ENCODE measurements around the gene TGFBR3. TPM values are rescaled to one million over a fixed set of nuclear protein-coding genes. Genes with fewer than 3 reads are reported as not detected.

Gene TGFBR3
- total RNA-seq, 4 donors from 2014 or later, result 32.9 to 138 (median 58.8) TPM

GRCh38 chr1:91687452-91687851, 198.5 kb downstream of the TGFBR3 start:
- 57 to 98% methylated on average over 1 of the region's 1 CpG for WGBS, 2 donors (ENCODE audit: low coverage in 1 of 2)
- in situ Hi-C loops (cut with MboI; ENCODE audit: low pct_ligation_motif_present in 1 of 4, low pct_unique_long_range_greater_than_20kb in 1 of 4, low sequenced_read_pairs in 3 of 4), result loop anchor here in 1 of 4 donors (10.0 kb wide), 1 partner anchor 163 kb away; no protein-coding TSS in a partner anchor
- H3K27ac ChIP-seq, result peak overlapping the region in 1 of 4 donors; percentile 20

DNA sequence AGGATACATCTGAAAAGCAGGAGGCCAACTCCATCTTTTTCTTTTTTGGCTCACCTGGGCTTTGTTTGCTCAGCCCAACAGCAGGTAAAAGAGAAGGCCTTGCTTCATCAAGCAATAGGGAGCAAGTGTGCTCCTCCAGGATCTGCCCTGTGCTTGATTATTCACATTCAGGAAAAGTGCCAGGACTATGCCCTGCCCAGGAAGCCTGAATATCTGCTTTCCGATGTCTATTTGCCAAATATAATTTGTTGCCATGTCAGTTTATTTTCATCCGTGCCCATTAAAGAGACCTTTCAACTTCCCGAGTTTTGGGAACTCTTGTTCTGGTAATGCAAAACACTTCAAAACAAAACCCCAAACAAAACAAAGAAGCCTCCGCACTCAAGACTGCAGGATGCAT, 200.0 kb downstream of the TGFBR3 start:
- Histone ChIP-seq H3K27ac (peak overlapping the region; percentile 5 to 41 (median 22)), H3K27me3 (no peaks in the 10 kb centered on the region), H3K4me3 (no peak overlapping the region), H3K36me3 (no peaks in the 10 kb centered on the region), H3K9me3 (no peaks in the 10 kb centered on the region), H3K4me1 (peaks cover 6 to 68% (median 32%) of the 10 kb centered on the region in 4 donors)
- intact Hi-C loops (cut with DNase I; ENCODE audit: low total_unique reads) (no loop called here), in situ Hi-C loops (cut with MboI; ENCODE audit: low pct_ligation_motif_present in 1 of 4, low pct_unique_long_range_greater_than_20kb in 1 of 4, low sequenced_read_pairs in 3 of 4) (loop anchor here in 1 of 4 donors (10.0 kb wide), 1 partner anchor 161 kb away; no protein-coding TSS in a partner anchor)
- TF ChIP-seq POLR2AphosphoS5 (IDR thresholded peaks at IDR 0.05), result peak in 1 of 3 donors; percentile 51
- TF ChIP-seq EP300 (IDR thresholded peaks at IDR 0.05; ENCODE audit: low read depth), result no peak
- WGBS, 2 donors (ENCODE audit: low coverage in 1 of 2), result 47% methylated on average over 3 to 4 of the region's 4 CpGs
- no peak for DNase-seq

More at GRCh38 chr1:91687452-91687851, 198.5 kb downstream of the TGFBR3 start:
- no peaks in the 10 kb centered on the region for H3K9me3 ChIP-seq
- no peaks in the 10 kb centered on the region for H3K27me3 ChIP-seq
- no peaks in the 10 kb centered on the region for H3K36me3 ChIP-seq
- TF ChIP-seq POLR2AphosphoS5 (IDR thresholded peaks at IDR 0.05) (no peak), POLR2A (IDR thresholded peaks at IDR 0.05) (no peak), EP300 (IDR thresholded peaks at IDR 0.05; ENCODE audit: low read depth) (no peak), CTCF (IDR thresholded peaks at IDR 0.05) (no peak)
- H3K4me1 ChIP-seq, result peaks cover 6 to 68% (median 32%) of the 10 kb centered on the region in 4 donors
- intact Hi-C loops (cut with DNase I; ENCODE audit: low total_unique reads), result no loop called here
- DNase-seq, result no peak
- H3K4me3 ChIP-seq, result no peak overlapping the region

DNA sequence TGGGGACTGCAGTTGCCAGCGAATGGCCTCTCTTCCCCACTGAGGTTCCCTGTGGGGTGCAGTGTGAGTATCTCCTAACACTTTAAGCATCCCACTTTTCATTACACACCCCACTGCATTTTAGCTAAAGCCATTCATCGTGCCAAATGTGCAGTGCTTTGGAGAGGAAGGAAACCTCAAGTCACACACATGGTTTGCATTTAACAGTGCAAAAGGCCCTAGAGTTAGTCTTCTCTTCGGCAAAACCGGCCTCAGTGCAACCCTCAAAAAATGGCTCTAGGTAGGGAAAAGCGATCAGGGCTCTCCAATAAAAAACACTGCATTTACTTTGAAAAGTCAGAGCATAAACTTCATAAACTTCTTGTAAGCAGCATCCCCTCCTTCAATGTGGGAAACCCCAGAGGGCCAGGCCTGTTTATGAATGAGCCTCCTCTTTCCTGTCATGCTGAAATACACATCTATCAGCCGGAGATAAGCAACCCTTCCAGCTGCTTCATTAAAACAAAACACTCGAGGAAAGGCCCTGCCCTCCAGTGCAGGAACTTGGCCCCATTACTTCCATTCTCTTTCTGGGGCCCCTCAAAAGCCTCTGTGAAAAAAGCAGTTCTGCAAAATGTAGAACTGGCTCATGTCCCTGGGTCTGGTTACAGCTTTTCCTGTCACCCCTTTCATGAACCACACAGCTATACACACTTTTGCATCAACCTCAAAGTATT, 201.3 kb downstream of the TGFBR3 start:
- Histone ChIP-seq H3K4me3 (no peak overlapping the region), H3K36me3 (no peaks in the 10 kb centered on the region), H3K27ac (peak overlapping the region; percentile 0 to 41 (median 18)), H3K9me3 (no peaks in the 10 kb centered on the region), H3K4me1 (peaks cover 6 to 55% (median 22%) of the 10 kb centered on the region in 4 donors), H3K27me3 (no peaks in the 10 kb centered on the region)
- intact Hi-C loops (cut with DNase I; ENCODE audit: low total_unique reads) (no loop called here), in situ Hi-C loops (cut with MboI; ENCODE audit: low pct_ligation_motif_present in 1 of 4, low pct_unique_long_range_greater_than_20kb in 1 of 4, low sequenced_read_pairs in 3 of 4) (loop anchor here in 1 of 4 donors (10.0 kb wide), 1 partner anchor 160 kb away; no protein-coding TSS in a partner anchor)
- WGBS, 2 donors (ENCODE audit: low coverage in 1 of 2), result 21 to 33% methylated on average over 5 to 7 of the region's 7 CpGs
- TF ChIP-seq CTCF (IDR thresholded peaks at IDR 0.05) (no peak), POLR2A (IDR thresholded peaks at IDR 0.05) (no peak), POLR2AphosphoS5 (IDR thresholded peaks at IDR 0.05) (no peak), EP300 (IDR thresholded peaks at IDR 0.05; ENCODE audit: low read depth) (no peak)
- DNase-seq, result no peak

GRCh38 chr1:91683598-91683951, 202.4 kb downstream of the TGFBR3 start:
- no peak for TF ChIP-seq POLR2AphosphoS5 (IDR thresholded peaks at IDR 0.05)
- no peak for TF ChIP-seq EP300 (IDR thresholded peaks at IDR 0.05; ENCODE audit: low read depth)
- TF ChIP-seq CTCF (IDR thresholded peaks at IDR 0.05), result no peak
- no peak for TF ChIP-seq POLR2A (IDR thresholded peaks at IDR 0.05)
- Histone ChIP-seq H3K27me3 (no peaks in the 10 kb centered on the region), H3K4me3 (no peak overlapping the region), H3K27ac (peak overlapping the region in 3 of 4 donors; percentile 4 to 41 (median 23)), H3K9me3 (no peaks in the 10 kb centered on the region), H3K4me1 (peaks cover 6 to 45% (median 18%) of the 10 kb centered on the region in 4 donors), H3K36me3 (no peaks in the 10 kb centered on the region)
- DNase-seq, result peak; percentile 60
- intact Hi-C loops (cut with DNase I; ENCODE audit: low total_unique reads) (no loop called here), in situ Hi-C loops (cut with MboI; ENCODE audit: low pct_ligation_motif_present in 1 of 4, low pct_unique_long_range_greater_than_20kb in 1 of 4, low sequenced_read_pairs in 3 of 4) (loop anchor here in 1 of 4 donors (10.0 kb wide), 1 partner anchor 159 kb away; no protein-coding TSS in a partner anchor)
- WGBS, 2 donors (ENCODE audit: low coverage in 1 of 2), result 56 to 59% methylated on average over 2 to 9 of the region's 10 CpGs
